Measurements from ENCODE around the gene MYO1E.

DNA sequence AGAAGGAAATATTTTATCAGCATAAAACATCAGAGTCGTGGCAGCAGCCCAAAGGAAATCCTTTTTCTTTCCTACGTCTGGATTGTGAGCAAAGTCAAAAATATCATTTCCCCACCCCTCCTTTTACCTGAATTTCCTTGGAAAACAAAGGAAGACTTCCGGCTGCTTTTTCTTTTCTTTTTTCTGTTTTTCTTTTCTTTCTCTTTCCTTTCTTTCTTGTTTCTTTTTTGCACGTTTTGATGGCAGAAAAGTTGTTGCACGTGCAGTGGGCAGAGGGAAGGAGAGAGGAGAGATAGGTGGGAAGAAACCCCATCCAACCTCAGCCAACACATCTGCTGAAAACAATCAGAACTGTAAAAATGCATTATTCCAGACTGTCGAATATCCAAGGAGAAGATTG is 544 bp upstream of the MYO1E start:
- TF ChIP-seq, protein P1, sequence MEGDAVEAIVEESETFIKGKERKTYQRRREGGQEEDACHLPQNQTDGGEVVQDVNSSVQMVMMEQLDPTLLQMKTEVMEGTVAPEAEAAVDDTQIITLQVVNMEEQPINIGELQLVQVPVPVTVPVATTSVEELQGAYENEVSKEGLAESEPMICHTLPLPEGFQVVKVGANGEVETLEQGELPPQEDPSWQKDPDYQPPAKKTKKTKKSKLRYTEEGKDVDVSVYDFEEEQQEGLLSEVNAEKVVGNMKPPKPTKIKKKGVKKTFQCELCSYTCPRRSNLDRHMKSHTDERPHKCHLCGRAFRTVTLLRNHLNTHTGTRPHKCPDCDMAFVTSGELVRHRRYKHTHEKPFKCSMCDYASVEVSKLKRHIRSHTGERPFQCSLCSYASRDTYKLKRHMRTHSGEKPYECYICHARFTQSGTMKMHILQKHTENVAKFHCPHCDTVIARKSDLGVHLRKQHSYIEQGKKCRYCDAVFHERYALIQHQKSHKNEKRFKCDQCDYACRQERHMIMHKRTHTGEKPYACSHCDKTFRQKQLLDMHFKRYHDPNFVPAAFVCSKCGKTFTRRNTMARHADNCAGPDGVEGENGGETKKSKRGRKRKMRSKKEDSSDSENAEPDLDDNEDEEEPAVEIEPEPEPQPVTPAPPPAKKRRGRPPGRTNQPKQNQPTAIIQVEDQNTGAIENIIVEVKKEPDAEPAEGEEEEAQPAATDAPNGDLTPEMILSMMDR (IDR thresholded peaks at IDR 0.05) = no peak
- no peak for TF ChIP-seq EP300 (IDR thresholded peaks at IDR 0.05)
